GM19351 (cell line): ENCODE data around the gene DOCK9.
"Not testable (repeated sequence)": the region's sequence is repeated elsewhere in the genome, so short reads cannot be mapped to it uniquely, and the experiment has no call there.

Source experiments
- ATAC-seq: cut with Tn5 transposase; IDR thresholded peaks from one replicate; pipeline ENCODE4 v1.9.1; 2021; ENCODE audit warnings: mild to moderate bottlenecking, moderate library complexity; ENCODE audit not compliant: unreplicated experiment

DOCK9 gene

GRCh38 chr13:98921015-98921580 is 56.8 kb downstream of the DOCK9 start:
- no peak for ATAC-seq

GRCh38 chr13:98919566-98919965 is 58.3 kb downstream of the DOCK9 start:
- no peak for ATAC-seq

- no peak for ATAC-seq
Observed at GRCh38 chr13:98918771-98919170, 59.1 kb downstream of the DOCK9 start.

- no peak for ATAC-seq
Observed at GRCh38 chr13:98917116-98917515, 60.7 kb downstream of the DOCK9 start.

- ATAC-seq = no peak
Observed at GRCh38 chr13:98916403-98916802, 61.5 kb downstream of the DOCK9 start.

- ATAC-seq = no peak
Observed at GRCh38 chr13:98915981-98916380, 61.9 kb downstream of the DOCK9 start.

- ATAC-seq = no peak
Observed at GRCh38 chr13:98915563-98915962, 62.3 kb downstream of the DOCK9 start.

GRCh38 chr13:98913741-98914140 is 64.1 kb downstream of the DOCK9 start:
- no peak for ATAC-seq

GRCh38 chr13:98912846-98913245 is 65.0 kb downstream of the DOCK9 start:
- ATAC-seq = no peak

GRCh38 chr13:98910501-98910951 is 67.3 kb downstream of the DOCK9 start:
- no peak for ATAC-seq

GRCh38 chr13:98909016-98909415 is 68.8 kb downstream of the DOCK9 start:
- ATAC-seq = no peak

GRCh38 chr13:98906746-98907502 is 70.9 kb downstream of the DOCK9 start:
- ATAC-seq = no peak

GRCh38 chr13:98905199-98905598 is 72.7 kb downstream of the DOCK9 start:
- no peak for ATAC-seq

- ATAC-seq = no peak
Observed at GRCh38 chr13:98900442-98900841, 77.4 kb downstream of the DOCK9 start.

- no peak for ATAC-seq
Observed at GRCh38 chr13:98897706-98898105, 80.2 kb downstream of the DOCK9 start.

GRCh38 chr13:98896868-98897144 is 81.1 kb downstream of the DOCK9 start:
- no peak for ATAC-seq

GRCh38 chr13:98896083-98896867 is 81.6 kb downstream of the DOCK9 start:
- ATAC-seq = no peak

- not testable (repeated sequence) for ATAC-seq
Observed at GRCh38 chr13:98894814-98895213, 83.0 kb downstream of the DOCK9 start.

- ATAC-seq = no peak
Observed at GRCh38 chr13:98893371-98893770, 84.5 kb downstream of the DOCK9 start.

- ATAC-seq = no peak
Observed at GRCh38 chr13:98892821-98893220, 85.0 kb downstream of the DOCK9 start.

GRCh38 chr13:98892077-98892476 is 85.8 kb downstream of the DOCK9 start:
- no peak for ATAC-seq

- no peak for ATAC-seq
Observed at GRCh38 chr13:98890925-98891324, 86.9 kb downstream of the DOCK9 start.
